Liver (tissue), 9 donors: Measurements from ENCODE around the gene HYKK. TPM values are rescaled to one million over a fixed set of nuclear protein-coding genes. Genes with fewer than 3 reads are reported as not detected.

Source experiments
- DNase-seq: peaks from one replicate; pipeline ENCODE4 v3.0.0-alpha.2; 2017; ENCODE audit warnings: low spot score
- H3K27ac ChIP-seq, 2 donors: one replicate each; pipeline ENCODE4 v1.7.0; 2013; ENCODE audit warnings: inconsistent platforms in 2 of 2, low read length in 2 of 2, control low read depth in 1 of 2, low read depth in 1 of 2, mild to moderate bottlenecking in 1 of 2
- H3K27me3 ChIP-seq, 4 donors: one replicate each; pipeline versions ENCODE4 v1.6.1 to v1.7.0; 2013; ENCODE audit warnings: low read length in 3 of 4, inconsistent platforms in 1 of 4, mild to moderate bottlenecking in 1 of 4, moderate library complexity in 1 of 4; ENCODE audit not compliant: control insufficient read depth in 4 of 4, insufficient read depth in 4 of 4
- H3K36me3 ChIP-seq, 4 donors: one replicate each; pipeline versions ENCODE4 v1.6.1 to v1.7.0; 2013; ENCODE audit warnings: low read length in 3 of 4, mild to moderate bottlenecking in 3 of 4, low read depth in 1 of 4, moderate library complexity in 1 of 4; ENCODE audit not compliant: control insufficient read depth in 4 of 4, insufficient read depth in 3 of 4
- H3K4me1 ChIP-seq, 4 donors: one replicate each; pipeline versions ENCODE4 v1.6.1 to v1.7.0; 2013; ENCODE audit warnings: low read length in 3 of 4, mild to moderate bottlenecking in 3 of 4, moderate library complexity in 1 of 4; ENCODE audit not compliant: control insufficient read depth in 4 of 4, insufficient read depth in 4 of 4
- H3K4me3 ChIP-seq, 3 donors: one replicate each; pipeline versions ENCODE4 v1.6.1 to v1.7.0; 2013; ENCODE audit warnings: low read length in 3 of 3, control low read depth in 1 of 3, low read depth in 1 of 3, mild to moderate bottlenecking in 1 of 3
- H3K9ac ChIP-seq, 2 donors: one replicate each; pipeline ENCODE4 v1.7.0; 2013; ENCODE audit warnings: low read length in 2 of 2, mild to moderate bottlenecking in 2 of 2, moderate library complexity in 2 of 2, control low read depth in 1 of 2, low read depth in 1 of 2
- H3K9me3 ChIP-seq, 4 donors: one replicate each; pipeline versions ENCODE4 v1.6.1 to v1.7.0; 2013; ENCODE audit warnings: low read length in 3 of 4; ENCODE audit not compliant: control insufficient read depth in 4 of 4
- ATF3 ChIP-seq: IDR thresholded peaks from 2 replicates; pipeline ENCODE4 v1.6.1; 2016; ENCODE audit warnings: antibody characterized with exemption
- CTCF ChIP-seq: fragments of 150-350 bp; IDR thresholded peaks from 2 replicates; pipeline ENCODE4 v1.5.1; 2017; ENCODE audit warnings: improper control_type of control experiment, low read depth, low read length; ENCODE audit not compliant: missing input control
- EGR1 ChIP-seq, 2 donors: IDR thresholded peaks; 2 replicates each; pipeline ENCODE4 v1.6.1; 2016 to 2018; ENCODE audit warnings: antibody characterized with exemption in 2 of 2, low read depth in 2 of 2
- FOXA1 ChIP-seq: IDR thresholded peaks from 2 replicates; pipeline ENCODE4 v1.6.1; 2016; ENCODE audit warnings: antibody characterized with exemption
- FOXA2 ChIP-seq: IDR thresholded peaks from 2 replicates; pipeline ENCODE4 v1.6.1; 2016; ENCODE audit warnings: antibody characterized with exemption
- GABPA ChIP-seq, 2 donors: IDR thresholded peaks in 1 of 2; conservative IDR thresholded peaks in 1 of 2; 2 replicates each; pipeline ENCODE4 v1.6.1; 2016; ENCODE audit warnings: antibody characterized with exemption in 2 of 2, mild to moderate bottlenecking in 1 of 2, moderate library complexity in 1 of 2
- HNF4A ChIP-seq, 2 donors: conservative IDR thresholded peaks; 2 replicates each; pipeline ENCODE4 v1.6.1; 2016; ENCODE audit warnings: antibody characterized with exemption in 2 of 2, mild to moderate bottlenecking in 2 of 2
- HNF4G ChIP-seq: IDR thresholded peaks from 2 replicates; pipeline ENCODE4 v1.6.1; 2016; ENCODE audit warnings: antibody characterized with exemption
- JUND ChIP-seq, 2 donors: IDR thresholded peaks; 2 replicates each; pipeline ENCODE4 v1.6.1; 2016; ENCODE audit warnings: antibody characterized with exemption in 2 of 2
- MAX ChIP-seq: IDR thresholded peaks from 2 replicates; pipeline ENCODE4 v1.6.1; 2016; ENCODE audit warnings: antibody characterized with exemption
- NR2F2 ChIP-seq: IDR thresholded peaks from 2 replicates; pipeline ENCODE4 v1.6.1; 2016; ENCODE audit warnings: antibody characterized with exemption
- RAD21 ChIP-seq, 2 donors: IDR thresholded peaks; 2 replicates each; pipeline ENCODE4 v1.6.1; 2016; ENCODE audit warnings: antibody characterized with exemption in 2 of 2, mild to moderate bottlenecking in 2 of 2
- REST ChIP-seq: IDR thresholded peaks from 2 replicates; pipeline ENCODE4 v1.6.1; 2016; ENCODE audit warnings: antibody characterized with exemption, mild to moderate bottlenecking
- RXRA ChIP-seq, 2 donors: IDR thresholded peaks; 2 replicates each; pipeline ENCODE4 v1.6.1; 2017 to 2018; ENCODE audit warnings: antibody characterized with exemption in 2 of 2, mild to moderate bottlenecking in 1 of 2
- SP1 ChIP-seq: IDR thresholded peaks from 2 replicates; pipeline ENCODE4 v1.6.1; 2018; ENCODE audit warnings: antibody characterized with exemption, mild to moderate bottlenecking
- TAF1 ChIP-seq: conservative IDR thresholded peaks from 2 replicates; pipeline ENCODE4 v1.6.1; 2016; ENCODE audit warnings: antibody characterized with exemption, mild to moderate bottlenecking
- YY1 ChIP-seq: IDR thresholded peaks from 2 replicates; pipeline ENCODE4 v1.6.1; 2016; ENCODE audit warnings: antibody characterized with exemption, mild to moderate bottlenecking
- ZBTB33 ChIP-seq: IDR thresholded peaks from 2 replicates; pipeline ENCODE4 v1.6.1; 2016; ENCODE audit warnings: antibody characterized with exemption
- WGBS: extraction: QIAGEN DNeasy Blood & Tissue Kit; methylation state at CpG from one replicate; pipeline ENCODE4 v1.1.7; 2013; 5-methylcytosine and 5-hydroxymethylcytosine counted together
- polyA plus RNA-seq, 2 donors: library from polyadenylated mRNA; stranded (reverse) in 1 of 2; unstranded in 1 of 2; fragments of 200-250 nt in 1 of 2; fragments of >200 nt in 1 of 2; fragmentation: Nextera tagmentation in 1 of 2; extraction: Ambion mirVana in 1 of 2; gene quantifications; one replicate each; pipeline versions ENCODE4 v1.2.1 to v1.2.3, GENCODE V29; 2013 to 2015
- total RNA-seq, 2 donors: library from RNA; depleted of rRNA; stranded (reverse); fragments of >200 nt; gene quantifications; one replicate each; pipeline ENCODE4 v1.2.3, GENCODE V29; 2014
- donor health status: healthy.
- donor health status: healthy.
- donor health status: healthy.
- donor health status: healthy.
- donor health status: healthy.

HYKK gene
- total and polyA plus RNA-seq, 4 donors, result 1.7 to 7.7 (median 2.2) TPM

- Histone ChIP-seq H3K27me3 (no peaks in the 10 kb centered on the region), H3K9ac (no peak overlapping the region), H3K36me3 (peaks cover 6 to 76% (median 54%) of the 10 kb centered on the region in 4 donors), H3K4me3 (no peak overlapping the region), H3K9me3 (no peaks in the 10 kb centered on the region), H3K4me1 (no peaks in the 10 kb centered on the region), H3K27ac (no peak overlapping the region)
- TF ChIP-seq HNF4G (no peak), FOXA1 (no peak), CTCF (no peak), YY1 (no peak), JUND (IDR thresholded peaks at IDR 0.05) (no peak), HNF4A (conservative IDR thresholded peaks at IDR 0.05) (no peak), EGR1 (IDR thresholded peaks at IDR 0.05; ENCODE audit: low read depth in 2 of 2) (no peak), SP1 (no peak), REST (no peak), NR2F2 (no peak), RXRA (IDR thresholded peaks at IDR 0.05) (no peak), ZBTB33 (no peak), RAD21 (IDR thresholded peaks at IDR 0.05) (no peak), GABPA (IDR thresholded peaks at IDR 0.05 in 1 of 2, conservative IDR thresholded peaks at IDR 0.05 in 1 of 2) (no peak), TAF1 (no peak), FOXA2 (no peak), ATF3 (no peak), MAX (no peak)
- 94% methylated on average over 1 of the region's 1 CpG for WGBS
- no peak for DNase-seq
These were observed 14.5 kb upstream of the HYKK start for GRCh38 chr15:78492872-78493271.
